A549 treated with AZD2906 at 1 μM for 4 hours (cell line): ENCODE measurements around the gene FGGY. TPM values are rescaled to one million over a fixed set of nuclear protein-coding genes. Genes with fewer than 3 reads are reported as not detected.

Source experiments
- total RNA-seq: library from RNA; stranded (reverse); fragments of 200-300 nt; extraction: Qiagen RNA extraction; gene quantifications from 5 replicates; pipeline ENCODE4 v1.2.3, GENCODE V29; 2022

Gene FGGY
- 1.9 to 2.8 TPM (median 2.0 TPM) in 5 replicates for total RNA-seq

GRCh38 chr1:59296358-59297256 is at the start of gene FGGY:
Gene FGGY (plus strand): TSS chr1:59297094. CDS start chr1:59321550, 24,456 bp downstream.

